ENCODE data around the gene ZNF354B.
"Not testable (repeated sequence)": the region's sequence is repeated elsewhere in the genome, so short reads cannot be mapped to it uniquely, and the experiment has no call there.

ZNF354B gene
- 16.7 to 28.7 reads per million in 2 donors for total RNA-seq

- peak; percentile 70 for DNase-seq
Measured at GRCh38 chr5:178859625-178860521, at the start of gene ZNF354B. TSS of gene ZNF354B (plus strand) at chr5:178859953. CDS start at chr5:178861048, 1,095 bp downstream.

- DNase-seq = no peak
Measured at GRCh38 chr5:178817506-178817905, 42.2 kb upstream of the ZNF354B start.

GRCh38 chr5:178818094-178818493, 41.7 kb upstream of the ZNF354B start:
- no peak for DNase-seq

- no peak for DNase-seq
Measured at GRCh38 chr5:178820001-178820400, 39.8 kb upstream of the ZNF354B start.

- no peak for DNase-seq
Measured at GRCh38 chr5:178825444-178825843, 34.3 kb upstream of the ZNF354B start.

GRCh38 chr5:178826216-178826615, 33.5 kb upstream of the ZNF354B start:
- DNase-seq = no peak

GRCh38 chr5:178827636-178828035, 32.1 kb upstream of the ZNF354B start:
- no peak for DNase-seq

GRCh38 chr5:178831049-178831448, 28.7 kb upstream of the ZNF354B start:
- no peak for DNase-seq

- no peak for DNase-seq
Measured at GRCh38 chr5:178832618-178833201, 27.0 kb upstream of the ZNF354B start.

GRCh38 chr5:178836628-178837027, 23.1 kb upstream of the ZNF354B start:
- DNase-seq = no peak

GRCh38 chr5:178838695-178839318, 20.9 kb upstream of the ZNF354B start:
- DNase-seq = not testable (repeated sequence)

GRCh38 chr5:178839319-178839704, 20.4 kb upstream of the ZNF354B start:
- DNase-seq = peak; percentile 29

GRCh38 chr5:178840399-178840798, 19.4 kb upstream of the ZNF354B start:
- DNase-seq = not testable (repeated sequence)

GRCh38 chr5:178849316-178849715, 10.4 kb upstream of the ZNF354B start:
- DNase-seq = no peak

GRCh38 chr5:178851951-178852350, 7.8 kb upstream of the ZNF354B start:
- DNase-seq = no peak

GRCh38 chr5:178854284-178854683, 5.5 kb upstream of the ZNF354B start:
- no peak for DNase-seq

- DNase-seq = not testable (repeated sequence)
Measured at GRCh38 chr5:178860615-178861014, 862 bp downstream of the ZNF354B start.

- no peak for DNase-seq
Measured at GRCh38 chr5:178861627-178862026, 1.9 kb downstream of the ZNF354B start.

GRCh38 chr5:178866946-178867345, 7.2 kb downstream of the ZNF354B start:
- DNase-seq = no peak

GRCh38 chr5:178869577-178869976, 9.8 kb downstream of the ZNF354B start:
- no peak for DNase-seq

- no peak for DNase-seq
Measured at GRCh38 chr5:178870411-178870810, 10.7 kb downstream of the ZNF354B start.

- no peak for DNase-seq
Measured at GRCh38 chr5:178872302-178872701, 12.5 kb downstream of the ZNF354B start.

GRCh38 chr5:178883115-178883694, 23.5 kb downstream of the ZNF354B start:
- DNase-seq = not testable (repeated sequence)
